Measurements from ENCODE around the gene PPP1R1B.

The PPP1R1B gene

GRCh38 chr17:39600288-39600996, 26.3 kb upstream of the PPP1R1B start:
- TF ChIP-seq, protein P1, sequence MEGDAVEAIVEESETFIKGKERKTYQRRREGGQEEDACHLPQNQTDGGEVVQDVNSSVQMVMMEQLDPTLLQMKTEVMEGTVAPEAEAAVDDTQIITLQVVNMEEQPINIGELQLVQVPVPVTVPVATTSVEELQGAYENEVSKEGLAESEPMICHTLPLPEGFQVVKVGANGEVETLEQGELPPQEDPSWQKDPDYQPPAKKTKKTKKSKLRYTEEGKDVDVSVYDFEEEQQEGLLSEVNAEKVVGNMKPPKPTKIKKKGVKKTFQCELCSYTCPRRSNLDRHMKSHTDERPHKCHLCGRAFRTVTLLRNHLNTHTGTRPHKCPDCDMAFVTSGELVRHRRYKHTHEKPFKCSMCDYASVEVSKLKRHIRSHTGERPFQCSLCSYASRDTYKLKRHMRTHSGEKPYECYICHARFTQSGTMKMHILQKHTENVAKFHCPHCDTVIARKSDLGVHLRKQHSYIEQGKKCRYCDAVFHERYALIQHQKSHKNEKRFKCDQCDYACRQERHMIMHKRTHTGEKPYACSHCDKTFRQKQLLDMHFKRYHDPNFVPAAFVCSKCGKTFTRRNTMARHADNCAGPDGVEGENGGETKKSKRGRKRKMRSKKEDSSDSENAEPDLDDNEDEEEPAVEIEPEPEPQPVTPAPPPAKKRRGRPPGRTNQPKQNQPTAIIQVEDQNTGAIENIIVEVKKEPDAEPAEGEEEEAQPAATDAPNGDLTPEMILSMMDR (conservative IDR thresholded peaks at IDR 0.05; ENCODE audit: low read depth), result no peak
- DNase-seq (ENCODE audit: low spot score), result no peak
- ChIA-PET CTCF (interaction anchor here (3.6 kb wide), 1 partner anchor 22 kb away, joined by 22 read pairs; no protein-coding TSS in a partner anchor), POLR2A (ENCODE audit: low non-redundant PET) (no interaction called here)
- no peak overlapping the region for H3K27ac ChIP-seq

DNA sequence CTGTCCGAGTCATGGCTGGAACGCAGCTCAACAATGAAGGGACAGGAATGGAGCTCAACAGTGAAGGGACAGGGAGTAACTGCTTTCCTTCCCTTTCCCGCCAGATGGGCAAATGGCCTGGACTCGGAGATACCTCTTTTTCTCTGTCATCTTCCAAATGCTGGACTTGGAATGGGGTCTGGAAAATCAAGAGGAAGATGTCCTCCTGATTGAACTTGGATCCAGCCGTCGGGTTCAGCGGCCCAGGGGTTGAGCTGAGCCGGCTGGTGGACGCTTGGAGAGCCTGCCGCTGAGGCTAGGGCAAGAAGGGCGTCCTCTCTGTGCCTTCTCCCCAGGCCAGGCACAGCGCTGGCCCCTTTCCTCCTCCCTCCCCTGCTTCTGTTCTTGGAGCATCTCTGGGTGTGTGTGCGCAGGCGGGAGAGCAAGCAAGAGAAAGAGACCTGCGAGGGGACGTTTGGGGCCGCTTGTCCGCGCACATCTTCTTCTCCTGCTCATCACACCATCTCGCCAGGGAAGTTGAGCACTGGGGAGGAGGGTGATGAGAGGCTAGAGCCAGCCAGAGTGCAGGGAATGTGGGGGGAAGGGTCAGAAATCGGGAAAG, 25.7 kb upstream of the PPP1R1B start:
- TF ChIP-seq, protein P1 (conservative IDR thresholded peaks at IDR 0.05; ENCODE audit: low read depth), result no peak
- POLR2A ChIA-PET (ENCODE audit: low non-redundant PET), result no interaction called here
- DNase-seq (ENCODE audit: low spot score), result no peak
- CTCF ChIA-PET, result interaction anchor here (3.6 kb wide), 1 partner anchor 22 kb away, joined by 22 read pairs; no protein-coding TSS in a partner anchor
- no peak overlapping the region for H3K27ac ChIP-seq

GRCh38 chr17:39601758-39602532, 24.8 kb upstream of the PPP1R1B start:
- ChIA-PET CTCF (interaction anchor here (0.6 to 0.7 kb wide), 2 partner anchors 20 to 619 kb away, joined by 3 to 5 read pairs; no protein-coding TSS in a partner anchor), POLR2A (ENCODE audit: low non-redundant PET) (no interaction called here)
- TF ChIP-seq, protein P1 (conservative IDR thresholded peaks at IDR 0.05; ENCODE audit: low read depth), result no peak
- H3K27ac ChIP-seq, result no peak overlapping the region
- DNase-seq (ENCODE audit: low spot score), result no peak

GRCh38 chr17:39602533-39603303, 24.0 kb upstream of the PPP1R1B start:
- no peak for DNase-seq (ENCODE audit: low spot score)
- ChIA-PET CTCF (interaction anchor here (0.6 to 0.7 kb wide), 2 partner anchors 19 to 619 kb away, joined by 3 to 5 read pairs; no protein-coding TSS in a partner anchor), POLR2A (ENCODE audit: low non-redundant PET) (no interaction called here)
- no peak overlapping the region for H3K27ac ChIP-seq
- TF ChIP-seq, protein P1 (conservative IDR thresholded peaks at IDR 0.05; ENCODE audit: low read depth), result no peak

GRCh38 chr17:39603304-39604016, 23.3 kb upstream of the PPP1R1B start:
- ChIA-PET POLR2A (ENCODE audit: low non-redundant PET) (no interaction called here), CTCF (interaction anchor here (0.7 kb wide), 1 partner anchor 15 kb away, joined by 3 read pairs; no protein-coding TSS in a partner anchor)
- H3K27ac ChIP-seq, result no peak overlapping the region
- TF ChIP-seq, protein P1 (conservative IDR thresholded peaks at IDR 0.05; ENCODE audit: low read depth), result no peak
- DNase-seq (ENCODE audit: low spot score), result peak; percentile 24

Measured in RWPE1 (cell line).